DMS153 treated with DMSO at 0.1 percent for 48 hours (cell line): ENCODE measurements around the gene CALHM3.

Experiments used
- DNase-seq: peaks from one replicate; lab custom pipeline; 2025; ENCODE audit not compliant: unreplicated experiment; lab: John Stamatoyannopoulos, UW

Gene CALHM3

DNA sequence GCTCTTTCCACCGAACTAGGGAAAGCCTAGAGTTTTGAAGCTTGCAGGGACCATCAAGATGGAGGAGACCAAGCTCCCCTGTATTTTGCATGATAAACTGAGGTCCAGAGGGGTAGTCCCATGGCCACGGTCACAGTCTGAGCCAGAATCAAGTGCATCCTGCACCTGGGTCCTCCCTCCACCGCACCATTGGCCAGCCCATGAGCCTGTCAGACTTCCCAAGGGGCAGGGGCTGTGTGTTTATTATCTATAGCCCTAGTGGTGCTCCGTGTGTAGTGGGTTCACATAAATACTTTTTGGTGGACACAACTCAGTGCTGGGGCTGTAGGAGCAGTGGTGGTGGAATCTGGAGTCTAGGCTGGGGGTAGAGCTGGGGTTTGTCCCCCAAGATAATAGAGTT is 3.6 kb downstream of the CALHM3 start:
- no peak for DNase-seq

DNA sequence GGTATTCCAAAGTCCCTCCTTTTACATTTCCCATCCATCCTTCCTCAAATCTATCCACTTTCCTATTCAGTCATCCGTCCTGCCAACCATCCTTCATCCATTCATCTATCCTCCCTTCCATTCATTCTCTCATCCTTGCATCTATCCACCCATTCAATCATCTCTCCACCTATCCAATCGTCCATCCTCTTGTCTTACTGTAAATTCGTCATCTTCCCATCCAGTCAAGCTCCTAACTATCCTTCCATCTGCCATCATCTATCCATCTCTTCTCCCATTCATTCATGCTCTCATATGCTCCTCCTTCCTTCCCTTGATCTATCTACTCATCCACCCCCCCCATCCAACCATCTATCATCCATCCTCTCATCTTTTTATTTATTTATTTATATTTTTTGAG is 5.0 kb downstream of the CALHM3 start:
- no peak for DNase-seq

- no peak for DNase-seq
These were observed 5.8 kb downstream of the CALHM3 start for GRCh38 chr10:103473261-103473671.

DNA sequence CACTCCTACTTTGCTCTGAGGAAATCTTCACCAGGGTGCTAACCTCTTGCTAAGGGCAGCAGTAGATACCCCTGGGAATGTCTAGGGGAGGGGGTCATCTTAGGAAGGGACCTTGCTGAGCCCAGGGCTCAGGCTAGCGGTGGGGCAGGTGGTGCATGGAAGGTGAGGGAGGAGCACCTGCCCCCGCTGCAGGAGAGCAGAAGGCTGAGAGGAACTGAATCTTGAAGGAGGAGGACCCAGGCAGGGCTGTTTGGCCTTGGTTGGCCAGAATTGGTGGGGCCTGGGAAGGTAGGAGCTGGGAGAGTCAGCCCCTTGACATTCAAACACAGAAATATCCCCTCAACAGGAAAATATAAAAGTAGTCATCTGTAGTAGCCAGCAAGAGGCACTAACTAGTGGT is 7.0 kb downstream of the CALHM3 start:
- no peak for DNase-seq

DNA sequence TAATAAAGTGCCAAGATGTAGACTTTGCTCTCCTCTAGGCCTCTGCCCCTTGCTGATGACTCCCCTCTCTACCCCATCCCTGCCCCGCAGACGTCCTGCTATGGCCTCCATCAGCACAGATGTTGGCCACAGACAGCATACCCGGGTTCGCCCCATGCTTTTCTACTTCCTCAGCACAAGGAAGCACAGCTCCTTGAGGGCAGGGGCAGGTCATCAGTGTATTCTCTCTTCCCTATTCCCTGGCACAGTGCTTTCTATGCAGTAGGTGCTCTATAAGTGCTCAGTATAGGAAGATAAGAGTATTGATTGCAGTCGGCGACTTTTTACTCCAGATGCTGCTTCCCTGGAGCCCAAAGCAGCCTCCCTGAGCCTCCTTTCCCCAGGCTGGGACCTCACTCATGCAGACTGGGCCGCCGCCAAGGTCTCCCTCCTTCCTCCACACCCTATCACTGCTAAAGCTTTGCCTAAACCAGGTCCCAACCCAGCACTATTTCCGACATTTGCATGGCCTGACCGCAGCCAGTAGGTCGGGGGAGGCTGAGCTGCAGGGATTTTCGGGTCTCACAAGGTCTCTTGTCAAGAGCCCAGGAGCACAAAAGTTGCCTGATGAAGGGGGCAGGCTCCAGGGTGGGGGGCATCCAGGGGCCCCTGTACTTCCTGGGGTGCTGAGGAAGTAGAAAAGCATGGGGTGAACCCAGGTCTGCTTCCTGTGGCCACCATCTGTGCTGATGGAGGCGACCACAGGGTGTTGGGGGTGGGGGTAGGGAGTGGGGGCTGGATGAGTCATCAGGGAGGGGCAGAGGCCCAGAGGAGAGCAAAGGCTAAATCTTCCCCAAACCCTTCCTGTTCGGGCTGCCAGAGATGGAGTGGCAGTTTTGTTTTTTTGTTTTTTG is 8.0 kb downstream of the CALHM3 start:
- DNase-seq = no peak

- DNase-seq = no peak
These were observed 9.8 kb downstream of the CALHM3 start for GRCh38 chr10:103469201-103469600.

DNA sequence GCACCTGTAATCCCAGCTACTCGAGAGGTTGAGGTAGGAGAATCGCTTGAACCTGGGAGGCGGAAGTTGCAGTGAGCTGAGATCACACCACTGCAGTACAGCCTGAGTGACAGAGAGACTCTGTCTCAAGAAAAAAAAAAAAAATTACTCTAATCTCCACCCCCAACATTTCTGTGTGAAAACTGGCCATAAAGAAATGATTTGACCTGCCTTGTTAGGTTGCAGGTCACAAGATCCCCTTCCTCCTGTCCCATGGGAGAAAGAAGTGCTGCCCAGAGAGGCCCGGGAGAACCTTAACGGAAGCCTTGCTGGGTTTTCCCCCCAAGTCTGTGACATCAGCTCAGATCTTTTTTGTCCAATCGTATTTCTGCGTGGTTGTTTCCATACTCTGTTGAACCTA is 11.6 kb downstream of the CALHM3 start:
- DNase-seq = no peak

- no peak for DNase-seq
These were observed 12.3 kb downstream of the CALHM3 start for GRCh38 chr10:103466734-103467133.

DNA sequence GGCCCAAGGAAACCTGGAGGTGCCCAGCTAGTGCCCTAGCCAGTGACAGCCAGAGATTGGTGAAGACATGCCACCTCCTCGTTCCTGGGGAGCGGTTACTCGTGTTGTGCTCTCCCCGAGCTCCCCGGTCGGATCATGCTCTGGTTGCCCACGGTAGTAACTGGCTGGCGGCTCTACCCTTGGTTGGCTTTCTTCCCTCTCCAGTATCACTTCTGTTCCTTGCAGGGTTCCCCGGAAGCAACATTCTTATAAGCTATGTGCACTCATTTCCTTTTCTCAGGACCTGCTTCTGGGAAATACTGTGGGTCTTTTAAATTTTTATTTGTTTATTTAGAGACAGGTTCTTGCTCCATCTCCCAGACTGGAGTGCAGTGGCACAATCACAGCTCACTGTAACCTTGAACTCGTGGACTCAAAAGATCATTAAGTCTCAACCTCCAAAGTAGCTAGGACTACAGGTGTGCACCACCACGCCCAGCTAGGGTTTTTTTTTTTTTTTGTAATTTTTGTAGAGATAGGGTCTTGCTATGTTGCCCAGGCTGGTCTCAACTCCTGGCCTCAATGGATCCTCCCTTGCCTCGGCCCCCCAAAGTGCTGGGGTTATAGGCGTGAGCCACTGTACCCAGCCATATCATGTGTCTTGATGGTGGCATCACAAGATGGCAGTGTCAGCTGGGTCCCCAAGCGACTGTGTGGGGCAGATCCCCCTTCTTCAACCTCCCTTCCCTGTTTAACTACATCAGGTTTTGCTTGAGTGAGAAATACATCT is 13.4 kb downstream of the CALHM3 start:
- DNase-seq = no peak

GRCh38 chr10:103463499-103463898 is 15.5 kb downstream of the CALHM3 start:
- DNase-seq = no peak

DNA sequence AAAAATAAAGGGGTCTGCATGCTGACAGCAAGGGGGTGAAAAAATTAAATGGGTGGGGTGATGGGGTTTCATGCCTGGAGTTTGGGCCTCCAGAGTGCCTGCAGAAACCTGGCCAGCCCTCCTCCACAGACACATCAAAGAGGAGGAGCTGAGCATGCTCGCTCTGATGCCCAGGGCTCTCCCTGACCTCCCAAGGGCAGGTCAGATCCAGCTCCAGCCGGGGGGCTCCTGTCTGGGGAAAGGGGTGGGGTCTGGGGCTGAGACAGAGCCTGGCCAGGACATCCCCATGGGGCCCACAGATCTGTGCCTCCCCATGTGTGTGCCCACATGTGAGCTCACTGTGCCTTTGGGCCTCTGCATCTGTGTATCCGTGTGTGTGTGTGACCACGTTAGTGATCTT is 19.4 kb downstream of the CALHM3 start:
- DNase-seq = no peak

DNA sequence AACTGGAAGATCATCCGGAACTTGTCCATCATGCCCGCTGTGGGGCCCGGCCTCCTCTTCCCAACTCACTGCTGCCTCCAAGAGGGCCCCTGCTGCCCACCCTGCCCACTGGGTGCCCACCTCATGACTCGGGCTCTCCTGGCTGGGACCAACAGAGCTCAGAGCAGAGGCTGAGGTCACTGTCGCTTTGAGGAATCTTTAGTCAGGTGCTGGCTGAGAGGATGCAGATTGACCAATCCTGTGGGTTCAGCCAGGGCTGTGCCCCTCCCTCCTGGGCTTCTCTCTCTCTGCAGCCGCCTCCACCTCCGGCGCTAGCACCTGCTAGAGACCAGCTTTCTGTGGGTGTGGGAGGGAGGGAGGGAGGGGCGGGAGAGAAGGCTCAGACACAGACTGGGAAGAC is 20.3 kb downstream of the CALHM3 start, which contains the start of gene CALHM1:
TSS of gene CALHM1 (minus strand) at position 181 of the 400 bp plus-strand sequence. CDS start at position 32, 149 bp downstream.
- DNase-seq = peak; percentile 2

GRCh38 chr10:103457896-103458583 is 21.0 kb downstream of the CALHM3 start:
- DNase-seq = no peak

- no peak for DNase-seq
These were observed 21.8 kb downstream of the CALHM3 start for GRCh38 chr10:103457176-103457712.

DNA sequence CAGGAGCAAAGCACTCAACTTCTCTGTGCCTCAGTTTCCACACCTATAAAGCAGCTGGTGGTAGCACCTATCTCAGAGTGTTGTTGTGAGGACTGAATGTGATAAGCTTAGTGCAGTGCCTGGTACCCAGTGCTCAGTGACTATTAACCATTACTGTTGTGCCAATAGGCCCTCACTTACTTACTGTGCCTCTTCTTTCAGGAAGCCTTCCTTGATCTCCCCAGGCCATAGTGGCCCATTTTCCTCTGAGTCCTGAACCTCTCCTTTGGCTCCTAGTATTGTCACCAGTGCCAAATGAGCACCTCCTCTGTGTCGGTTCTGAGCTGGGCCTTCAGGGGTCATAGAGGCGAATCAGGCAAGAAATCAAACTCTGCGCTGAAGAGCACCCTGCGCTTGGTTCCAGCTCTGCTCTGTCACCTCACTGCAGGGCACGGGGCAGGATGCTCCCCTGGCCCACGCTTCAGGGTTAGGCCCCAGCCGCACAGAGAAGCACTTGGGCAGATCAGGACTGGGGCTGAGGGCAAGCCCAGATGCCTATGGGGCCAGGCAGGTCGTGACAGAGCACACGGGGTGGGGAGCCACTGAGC is 22.9 kb downstream of the CALHM3 start:
- DNase-seq = no peak

- DNase-seq = no peak
These were observed 23.8 kb downstream of the CALHM3 start for GRCh38 chr10:103455235-103455634.

- DNase-seq = no peak
These were observed 25.0 kb downstream of the CALHM3 start for GRCh38 chr10:103454026-103454425.

GRCh38 chr10:103452506-103453230 is 26.4 kb downstream of the CALHM3 start:
- no peak for DNase-seq

DNA sequence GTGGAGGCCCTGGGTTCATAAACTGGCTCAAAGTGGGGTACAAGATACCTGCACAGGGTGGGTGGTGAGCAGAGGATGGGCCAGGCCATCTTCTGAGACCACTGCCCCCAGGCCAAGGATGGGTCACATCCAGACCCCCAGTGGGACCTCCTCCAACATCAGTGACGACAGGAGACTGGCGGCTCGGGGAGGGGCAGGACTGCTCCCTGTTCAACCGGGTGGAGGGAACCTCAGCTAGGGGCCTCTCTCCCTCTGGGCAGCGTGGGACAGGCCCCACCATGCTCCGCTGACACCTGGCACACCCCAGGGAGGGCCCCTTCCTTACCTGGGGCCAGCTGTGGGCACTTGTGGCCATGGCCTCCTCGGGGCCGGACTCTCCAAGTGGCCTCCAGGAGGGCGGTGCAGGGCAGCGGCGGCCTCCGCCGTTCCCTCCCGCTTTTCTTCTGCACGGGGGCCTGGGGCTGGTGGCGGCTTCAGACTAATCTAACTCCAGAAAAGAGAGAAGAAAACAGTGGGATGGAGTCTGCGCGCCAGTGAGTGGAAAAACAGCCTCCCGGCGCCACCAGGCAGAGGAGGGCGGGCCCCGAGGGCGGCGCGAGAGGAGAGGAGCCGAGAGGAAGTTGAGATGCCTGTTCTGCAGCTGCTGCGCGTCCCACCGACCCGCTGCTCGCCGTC is 27.1 kb downstream of the CALHM3 start, which contains the start of gene CALHM2:
TSS of gene CALHM2 (minus strand) at position 540 of the 675 bp plus-strand sequence. CDS start 2,429 bp downstream, outside the sequence.
- DNase-seq = peak; percentile 9
